Karpas-422 (cell line): ENCODE data around the gene TMEM60. TPM values are rescaled to one million over a fixed set of nuclear protein-coding genes. Genes with fewer than 3 reads are reported as not detected.

Experiments
- DNase-seq: peaks from one replicate; pipeline ENCODE4 v3.0.0-alpha.2; 2015
- H2AFZ ChIP-seq: fragments of 200-600 bp; sonication (generic); 2 replicates; pipeline ENCODE4 v1.6.1; 2014; ENCODE audit warnings: antibody characterized with exemption, low read length, mixed read lengths
- H3K27ac ChIP-seq: fragments of 200-600 bp; sonication (generic); 2 replicates; pipeline ENCODE4 v1.5.1; 2014; ENCODE audit warnings: mild to moderate bottlenecking, low read length, moderate library complexity
- H3K27me3 ChIP-seq: fragments of 200-600 bp; sonication (generic); 2 replicates; pipeline ENCODE4 v1.6.1; 2014; ENCODE audit warnings: low read length, mixed read lengths
- H3K36me3 ChIP-seq: fragments of 200-600 bp; sonication (generic); 2 replicates; pipeline ENCODE4 v1.6.1; 2014; ENCODE audit warnings: low read length, mixed read lengths; ENCODE audit not compliant: insufficient read depth
- H3K4me1 ChIP-seq: fragments of 200-600 bp; sonication (generic); 2 replicates; pipeline ENCODE4 v1.6.1; 2014; ENCODE audit warnings: mild to moderate bottlenecking, low read length, mixed read lengths
- H3K4me2 ChIP-seq: fragments of 200-600 bp; sonication (generic); 2 replicates; pipeline ENCODE4 v1.6.1; 2014; ENCODE audit warnings: low read length, low read depth, mild to moderate bottlenecking; ENCODE audit not compliant: poor library complexity, severe bottlenecking
- H3K4me3 ChIP-seq: fragments of 200-600 bp; sonication (generic); 2 replicates; pipeline ENCODE4 v1.5.1; 2014; ENCODE audit warnings: mild to moderate bottlenecking, antibody characterized with exemption, low read length, mixed read lengths
- H3K79me2 ChIP-seq: fragments of 200-600 bp; sonication (generic); 2 replicates; pipeline ENCODE4 v1.6.1; 2014; ENCODE audit warnings: mild to moderate bottlenecking, low read length, mixed read lengths
- H3K9ac ChIP-seq: fragments of 200-600 bp; sonication (generic); 2 replicates; pipeline ENCODE4 v1.6.0; 2014; ENCODE audit warnings: low read length
- H3K9me2 ChIP-seq: fragments of 200-600 bp; sonication (generic), shearing (Covaris generic); replicated peaks from 2 replicates; pipeline ENCODE4 v1.6.0; 2014; ENCODE audit warnings: mild to moderate bottlenecking, low read length, moderate library complexity; ENCODE audit not compliant: insufficient read depth
- H3K9me3 ChIP-seq: fragments of 300-700, 200-600 bp; sonication (generic); 2 replicates; pipeline ENCODE4 v1.6.1; 2014; ENCODE audit warnings: low read length, mixed read lengths
- H4K20me1 ChIP-seq: fragments of 200-600 bp; sonication (generic); 2 replicates; pipeline ENCODE4 v1.6.1; 2014; ENCODE audit warnings: mild to moderate bottlenecking, antibody characterized with exemption, low read length, low read depth; ENCODE audit not compliant: insufficient read depth
- total RNA-seq: library from RNA; depleted of rRNA; stranded (reverse); fragments of >200 nt; shearing (Covaris generic); gene quantifications from 2 replicates; pipeline ENCODE4 v1.2.3, GENCODE V29; 2014; ENCODE audit warnings: low replicate concordance; rRNA removed

Gene TMEM60
- total RNA-seq, 1 experiment from 2014 or later: 64.4 TPM

- Histone ChIP-seq H3K27ac (no peak overlapping the region), H3K36me3 (peaks cover 8% of the 10 kb centered on the region), H3K9me3 (no peaks in the 10 kb centered on the region), H3K4me3 (no peak overlapping the region), H2AFZ (no peak overlapping the region), H3K79me2 (peaks cover 89% of the 10 kb centered on the region), H3K9ac (no peak overlapping the region), H3K27me3 (no peaks in the 10 kb centered on the region), H3K4me1 (no peaks in the 10 kb centered on the region), H3K9me2 (no peaks in the 10 kb centered on the region), H3K4me2 (no peak overlapping the region), H4K20me1 (no peaks in the 10 kb centered on the region)
- no peak for DNase-seq
Observed at GRCh38 chr7:77747178-77747577, 51.1 kb downstream of the TMEM60 start.

GRCh38 chr7:77746824-77747165 lies 51.4 kb downstream of the TMEM60 start:
- Histone ChIP-seq H3K9me3 (no peaks in the 10 kb centered on the region), H4K20me1 (no peaks in the 10 kb centered on the region), H3K4me1 (no peaks in the 10 kb centered on the region), H3K36me3 (peaks cover 8% of the 10 kb centered on the region), H3K27me3 (no peaks in the 10 kb centered on the region), H3K4me2 (no peak overlapping the region), H2AFZ (no peak overlapping the region), H3K9me2 (no peaks in the 10 kb centered on the region), H3K27ac (no peak overlapping the region), H3K9ac (no peak overlapping the region), H3K4me3 (no peak overlapping the region), H3K79me2 (peaks cover 88% of the 10 kb centered on the region)
- no peak for DNase-seq

GRCh38 chr7:77746164-77746823 lies 51.9 kb downstream of the TMEM60 start:
- Histone ChIP-seq H3K36me3 (peaks cover 8% of the 10 kb centered on the region), H3K27ac (no peak overlapping the region), H3K4me1 (no peaks in the 10 kb centered on the region), H3K9me3 (no peaks in the 10 kb centered on the region), H3K4me3 (no peak overlapping the region), H3K9ac (no peak overlapping the region), H3K27me3 (no peaks in the 10 kb centered on the region), H3K79me2 (peaks cover 86% of the 10 kb centered on the region), H2AFZ (no peak overlapping the region), H4K20me1 (no peaks in the 10 kb centered on the region), H3K4me2 (no peak overlapping the region), H3K9me2 (no peaks in the 10 kb centered on the region)
- DNase-seq: no peak

- Histone ChIP-seq H3K4me1 (no peaks in the 10 kb centered on the region), H3K79me2 (peaks cover 84% of the 10 kb centered on the region)
Observed at GRCh38 chr7:77745746-77746145, 52.5 kb downstream of the TMEM60 start.

More at GRCh38 chr7:77745746-77746145, 52.5 kb downstream of the TMEM60 start:
- no peaks in the 10 kb centered on the region for H3K27me3 ChIP-seq
- no peak overlapping the region for H3K4me3 ChIP-seq
- H4K20me1 ChIP-seq: no peaks in the 10 kb centered on the region
- DNase-seq: no peak
- H3K4me2 ChIP-seq: no peak overlapping the region
- no peak overlapping the region for H3K27ac ChIP-seq
- no peak overlapping the region for H3K9ac ChIP-seq
- peaks cover 8% of the 10 kb centered on the region for H3K36me3 ChIP-seq
- no peak overlapping the region for H2AFZ ChIP-seq
- no peaks in the 10 kb centered on the region for H3K9me3 ChIP-seq
- H3K9me2 ChIP-seq: no peaks in the 10 kb centered on the region

Other genes starting within 250 kb of the TMEM60 start
- 14.1 and 33.7 TPM in 2 replicates for gene RSBN1L, start 102.0 kb downstream of the TMEM60 start, total RNA-seq
- 39.3 and 65.7 TPM in 2 replicates for gene PHTF2, start 339 bp upstream of the TMEM60 start, total RNA-seq